Head of caudate nucleus (tissue), 42 donors: ENCODE data around the gene DYNLL2.
"Not testable (repeated sequence)": the region's sequence is repeated elsewhere in the genome, so short reads cannot be mapped to it uniquely, and the experiment has no call there.

Source experiments
- DNase-seq, 42 donors: peaks; one replicate each; pipeline versions ENCODE4 v3.0.0 to v3.0.0-alpha.2; 2020 to 2021; ENCODE audit warnings: mixed read lengths in 7 of 42
- intact Hi-C: fragments of 100-400 bp; cut with DNase I; formaldehyde crosslinking; loops from one replicate; pipeline ENCODE4 v1.15.0; 2022

DYNLL2 gene

DNA sequence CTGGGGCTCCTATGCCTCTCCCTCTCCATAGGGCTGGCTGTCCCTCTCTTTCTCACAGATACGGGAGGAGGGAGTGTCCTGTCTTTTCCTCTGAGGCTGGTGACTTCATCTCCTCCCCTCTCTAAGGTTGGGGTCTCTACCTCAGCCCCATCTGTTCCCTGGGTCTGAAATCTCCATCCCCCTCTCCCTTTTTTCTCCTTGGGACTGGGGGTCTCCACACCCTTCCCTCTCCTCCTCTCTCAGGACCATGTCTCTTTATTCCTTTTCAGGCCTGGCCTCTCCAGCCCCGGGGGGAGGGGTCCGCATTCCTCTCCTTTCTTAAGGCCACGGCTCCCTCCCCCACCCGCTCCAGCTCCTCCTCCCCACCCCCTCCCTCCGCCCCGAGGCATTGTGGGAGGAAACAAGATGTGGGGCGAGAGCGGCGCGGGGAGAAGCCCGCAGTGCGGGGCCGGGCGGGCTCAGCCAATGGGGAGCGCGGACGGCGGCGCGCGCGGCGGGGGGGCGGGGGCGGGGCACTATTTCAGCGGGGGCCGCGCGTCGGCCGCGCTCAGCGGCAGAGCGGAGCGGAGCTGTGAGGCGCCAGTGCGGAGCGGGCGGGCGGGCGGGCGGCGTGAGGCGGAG is at the start of gene DYNLL2:
Gene DYNLL2 (plus strand): TSS at position 550 of the 621 bp plus-strand sequence. CDS start 3,672 bp downstream, outside the sequence.
- peak; percentile 70 to 96 (median 91) for DNase-seq
- intact Hi-C loops = no loop called here

DNA sequence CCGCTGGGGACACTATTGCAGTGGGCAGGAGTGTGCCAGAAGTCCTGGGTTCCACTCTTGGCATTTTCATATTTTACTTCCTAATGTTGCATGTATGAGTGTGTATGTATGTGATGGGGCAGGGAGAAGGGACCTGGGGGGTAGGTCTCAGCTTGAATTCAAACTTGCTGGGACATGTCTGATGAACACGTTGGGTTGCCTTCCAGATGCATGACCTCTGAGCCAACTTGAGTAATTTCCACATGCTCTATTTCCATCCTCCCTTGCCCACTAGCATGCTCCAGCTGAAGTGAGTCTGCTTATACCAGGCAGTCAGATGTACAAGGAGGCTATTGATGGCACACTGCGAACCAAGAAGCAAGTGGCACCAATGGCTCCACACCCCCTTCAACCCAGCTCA is 43.2 kb upstream of the DYNLL2 start:
- no peak for DNase-seq
- intact Hi-C loops = no loop called here

DNA sequence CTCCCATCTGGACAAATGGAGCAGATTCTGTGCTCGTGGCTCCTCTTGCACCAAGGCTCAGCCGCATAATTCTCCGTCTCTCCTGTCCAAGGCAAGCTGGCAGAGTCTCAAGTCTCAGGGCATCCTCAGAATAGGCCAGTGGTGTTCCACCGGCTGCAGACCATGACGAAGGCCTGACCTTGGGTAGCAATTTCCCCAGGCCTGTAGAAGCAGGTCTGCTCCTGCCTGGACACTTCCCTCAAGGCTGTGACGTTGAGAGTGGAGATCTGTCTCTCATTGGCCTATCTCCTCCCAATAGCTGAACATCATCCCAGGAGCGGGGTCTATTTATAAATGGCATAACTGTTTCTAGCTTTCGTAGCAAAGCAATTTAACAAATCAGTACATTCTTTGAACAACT is 42.8 kb upstream of the DYNLL2 start:
- intact Hi-C loops = no loop called here
- DNase-seq = no peak

DNA sequence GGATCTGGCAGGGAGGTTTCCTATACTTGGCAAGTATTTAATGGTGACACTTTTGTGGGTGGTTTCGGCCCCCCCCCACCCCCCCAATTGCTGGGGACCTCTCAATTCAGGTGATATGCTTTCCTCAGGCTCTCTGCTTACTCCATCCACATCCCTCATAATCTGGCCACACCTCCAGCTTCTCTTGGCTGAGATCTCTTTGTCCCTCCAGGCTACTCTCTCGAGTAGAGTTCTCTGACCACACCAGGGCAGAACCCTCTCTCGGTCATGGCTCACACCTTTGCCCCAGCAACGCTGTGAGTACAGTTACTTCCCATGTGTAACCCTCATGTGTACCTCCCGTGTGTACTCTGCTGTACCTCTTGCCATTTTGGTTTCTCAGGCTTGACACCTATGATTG is 42.1 kb upstream of the DYNLL2 start:
- no peak for DNase-seq
- intact Hi-C loops = no loop called here

DNA sequence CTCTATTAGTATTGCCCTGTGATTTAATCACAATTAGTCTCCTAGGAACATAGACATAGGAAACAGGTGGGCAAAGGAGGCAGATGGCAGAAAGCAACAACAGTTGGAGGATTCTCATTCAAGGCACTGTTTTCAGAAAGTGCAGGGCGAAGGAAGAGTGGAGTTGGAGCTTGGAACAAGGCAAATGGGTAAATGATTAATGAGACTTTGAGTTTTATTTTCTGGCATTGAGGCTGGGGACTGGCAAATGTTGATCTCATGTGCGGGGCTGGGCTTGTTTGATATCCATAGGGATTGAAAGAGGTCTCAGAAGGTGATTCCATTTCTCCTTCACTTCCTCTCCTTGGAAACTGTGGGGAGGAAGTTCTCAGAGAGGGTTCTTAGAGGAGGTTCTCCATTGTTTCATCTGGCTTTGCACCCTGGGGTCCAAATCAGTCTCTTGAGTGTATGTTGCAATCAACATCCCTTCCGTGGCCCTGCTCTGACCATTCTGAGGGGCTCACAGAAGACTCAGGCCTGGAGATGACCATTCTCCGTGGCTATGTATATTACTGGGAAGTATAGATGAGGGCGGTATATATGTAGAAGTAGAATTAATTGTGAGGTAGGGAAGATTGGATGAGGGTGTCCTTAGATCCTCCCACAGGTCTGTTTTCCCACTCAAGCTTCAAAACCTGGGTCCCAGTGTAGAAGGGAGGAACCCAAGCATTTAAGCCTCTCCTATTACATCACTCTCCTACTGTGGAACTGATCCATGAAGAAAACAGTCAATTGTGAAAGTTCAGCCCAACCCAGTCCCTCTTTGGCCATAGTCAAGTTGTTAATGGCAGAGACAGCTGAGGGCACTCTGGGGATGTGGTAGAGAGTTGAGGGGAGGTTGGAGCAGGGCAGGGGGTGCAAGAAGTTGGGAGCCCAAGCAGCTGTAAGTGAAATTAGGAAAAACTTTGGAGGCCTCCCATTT is 39.7 kb upstream of the DYNLL2 start:
- intact Hi-C loops = no loop called here
- DNase-seq = no peak

DNA sequence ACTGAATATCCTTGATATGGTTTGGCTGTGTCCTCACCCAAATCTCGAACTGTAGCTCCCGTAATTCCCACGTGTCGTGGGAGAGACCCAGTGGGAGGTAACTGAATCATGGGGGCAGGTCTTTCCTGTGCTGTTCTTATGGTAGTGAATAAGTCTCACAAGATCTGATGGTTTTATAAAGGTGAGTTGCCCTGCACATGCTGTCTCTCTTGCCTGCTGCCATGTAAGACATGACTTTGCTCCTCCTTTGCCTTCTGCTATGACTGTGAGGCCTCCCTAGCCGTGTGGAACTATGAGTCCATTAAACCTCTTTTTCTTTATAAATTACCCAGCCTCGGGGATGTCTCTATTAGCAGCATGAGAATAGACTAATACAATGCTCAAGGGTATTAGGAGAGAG is 39.0 kb upstream of the DYNLL2 start:
- DNase-seq, intact Hi-C loops: not testable (repeated sequence)

DNA sequence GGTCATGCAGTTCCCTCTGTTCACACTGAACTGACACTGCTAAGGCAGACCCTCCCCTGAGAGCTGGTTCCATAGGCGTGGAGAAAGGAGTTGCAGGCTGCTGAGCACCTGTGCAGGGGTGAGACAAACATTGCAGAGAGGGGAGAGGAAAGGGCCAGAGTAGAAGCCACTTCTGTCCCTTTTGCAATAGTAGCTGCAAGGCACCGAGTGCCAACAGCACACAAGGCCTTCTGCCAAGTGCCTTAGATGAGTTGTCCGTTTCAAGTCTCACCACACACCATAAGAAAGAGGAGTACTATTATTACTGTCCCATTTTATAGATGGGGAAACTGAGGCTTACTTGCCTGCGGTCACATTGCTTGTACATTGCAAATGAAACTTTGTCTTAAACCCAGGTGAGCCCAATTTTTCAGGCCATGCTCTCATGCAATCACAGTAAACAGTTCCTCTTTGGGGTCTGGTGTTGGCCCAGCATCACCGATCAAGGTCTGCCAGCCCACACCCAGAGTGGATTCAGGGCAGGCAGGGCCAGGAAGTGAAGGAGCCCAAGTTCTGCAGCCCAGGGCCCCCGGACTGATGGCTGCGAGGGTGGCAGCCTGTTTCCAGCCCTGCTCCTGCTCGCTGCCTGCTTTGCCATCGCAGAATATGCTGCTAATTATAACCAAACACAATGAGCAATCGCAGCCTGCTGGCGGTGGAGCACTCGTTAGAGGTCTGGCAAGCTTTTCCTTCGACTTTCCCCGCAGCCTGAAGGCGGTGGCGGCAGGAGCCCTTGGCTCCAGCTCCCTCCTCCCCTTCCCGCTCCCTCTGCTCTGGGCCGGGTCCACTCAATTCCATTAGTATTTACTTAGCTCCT is 36.8 kb upstream of the DYNLL2 start:
- intact Hi-C loops = no loop called here
- DNase-seq = peak; percentile 16 to 88 (median 62)

DNA sequence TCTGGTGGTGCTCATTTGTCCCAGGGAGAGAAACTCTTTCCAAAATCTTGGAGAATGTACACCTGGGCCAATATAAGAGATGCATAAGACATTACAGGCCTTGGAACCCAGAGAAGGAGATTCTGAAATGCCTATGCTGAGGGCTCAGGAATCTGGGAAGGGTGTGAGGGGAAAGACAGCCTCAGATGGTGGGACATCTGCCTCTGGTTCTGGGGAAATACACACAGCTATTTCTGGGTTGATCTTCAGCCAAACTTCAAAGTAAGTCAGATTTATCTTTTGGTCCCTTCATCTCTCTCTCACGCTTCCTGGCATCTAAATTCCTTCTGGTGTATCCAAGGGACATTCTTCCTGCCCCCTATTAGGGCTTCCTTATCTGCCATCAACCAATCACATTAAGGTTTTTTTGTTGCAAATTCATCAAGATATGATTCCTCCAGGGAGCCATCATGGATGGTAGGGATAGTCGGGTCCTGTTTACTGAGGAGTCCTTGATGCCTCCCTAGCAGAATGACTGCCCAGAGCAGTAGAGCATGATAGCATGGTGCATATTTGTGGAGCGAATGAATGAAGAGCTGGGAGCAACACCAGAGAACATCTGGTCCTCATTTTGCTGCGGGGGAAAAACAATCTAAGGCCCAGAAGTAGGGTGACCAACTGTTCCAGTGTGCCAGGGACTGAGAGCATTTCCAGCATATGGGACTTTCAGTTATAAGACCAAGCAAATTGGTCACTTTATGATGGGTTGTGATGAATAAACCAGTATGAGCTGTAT is 35.7 kb upstream of the DYNLL2 start:
- intact Hi-C loops = no loop called here
- no peak for DNase-seq

DNA sequence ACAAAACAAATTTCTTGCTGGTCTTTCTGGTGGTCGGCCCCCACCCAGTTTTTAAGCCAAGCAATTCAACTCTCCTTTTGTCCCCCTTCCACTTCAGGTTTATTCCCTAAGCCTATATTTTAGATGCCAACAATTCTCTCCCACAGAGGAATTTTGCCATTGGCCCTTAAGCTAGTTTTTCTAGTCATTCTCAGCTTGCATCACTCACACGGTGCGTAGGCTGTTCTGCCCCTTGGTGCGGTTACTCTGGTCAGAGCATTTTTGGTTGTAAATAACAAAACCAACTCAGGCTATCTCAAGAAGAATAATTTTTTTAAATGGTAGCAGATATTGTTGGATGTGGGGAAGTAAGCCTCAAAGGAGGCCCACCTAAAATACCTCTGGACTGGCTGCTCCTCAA is 33.7 kb upstream of the DYNLL2 start:
- intact Hi-C loops = no loop called here
- DNase-seq = no peak

DNA sequence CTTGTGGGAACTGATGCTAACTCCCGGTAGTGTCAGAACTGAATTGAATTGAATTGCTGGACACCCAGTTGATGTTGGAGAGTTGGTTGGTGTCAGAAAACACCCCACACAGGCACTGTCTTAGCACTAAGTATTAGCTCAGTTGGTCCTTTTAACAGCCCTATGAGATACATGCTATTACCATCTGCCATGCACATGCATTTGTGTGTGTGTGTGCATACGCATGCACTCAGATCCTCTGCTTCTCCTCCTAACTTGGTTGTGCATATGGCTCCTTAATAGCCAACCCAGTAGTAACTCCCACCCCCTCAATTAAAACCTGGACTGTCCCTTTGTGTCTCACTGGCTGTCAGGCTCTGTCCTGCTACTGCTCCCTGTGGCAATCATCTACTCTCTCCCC is 32.3 kb upstream of the DYNLL2 start:
- intact Hi-C loops = no loop called here
- DNase-seq = no peak

DNA sequence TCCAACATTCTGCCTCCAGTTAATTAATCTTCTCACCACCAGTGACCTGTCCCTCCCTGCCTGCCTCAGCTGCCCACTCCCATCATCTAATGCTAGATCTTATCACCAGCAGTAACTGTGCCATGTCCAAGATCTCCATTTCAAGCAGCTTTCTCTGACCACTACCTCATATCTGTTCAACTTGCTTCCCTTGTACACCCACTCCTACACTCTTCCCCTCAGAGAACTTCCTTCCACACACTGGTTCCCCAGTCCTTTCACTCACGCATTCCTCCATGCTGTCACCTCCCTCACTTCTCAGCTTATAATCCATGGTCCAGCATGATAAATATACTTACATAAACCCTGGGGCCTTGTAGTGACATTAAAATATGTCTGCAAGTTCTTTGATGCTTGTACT is 31.8 kb upstream of the DYNLL2 start:
- intact Hi-C loops = no loop called here
- DNase-seq = no peak

DNA sequence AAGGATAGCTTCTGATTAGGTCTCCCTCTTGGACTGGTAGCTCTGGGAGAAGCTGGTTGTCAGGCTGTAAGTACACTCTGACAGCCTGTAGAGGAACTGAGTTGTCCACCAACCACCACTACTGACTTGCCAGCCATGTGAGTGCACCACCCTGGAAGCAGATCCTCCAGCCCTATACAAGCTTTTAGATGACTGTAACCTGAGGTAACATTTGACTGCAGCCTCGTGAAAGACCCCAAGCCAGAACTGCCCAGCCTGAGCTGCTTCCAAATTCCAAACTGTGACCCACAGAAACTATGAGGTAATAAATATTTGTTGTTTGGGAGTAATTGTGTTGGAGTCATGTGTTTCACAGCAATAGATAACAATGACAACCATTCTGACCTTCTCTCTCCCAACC is 30.8 kb upstream of the DYNLL2 start:
- intact Hi-C loops = no loop called here
- DNase-seq = no peak

DNA sequence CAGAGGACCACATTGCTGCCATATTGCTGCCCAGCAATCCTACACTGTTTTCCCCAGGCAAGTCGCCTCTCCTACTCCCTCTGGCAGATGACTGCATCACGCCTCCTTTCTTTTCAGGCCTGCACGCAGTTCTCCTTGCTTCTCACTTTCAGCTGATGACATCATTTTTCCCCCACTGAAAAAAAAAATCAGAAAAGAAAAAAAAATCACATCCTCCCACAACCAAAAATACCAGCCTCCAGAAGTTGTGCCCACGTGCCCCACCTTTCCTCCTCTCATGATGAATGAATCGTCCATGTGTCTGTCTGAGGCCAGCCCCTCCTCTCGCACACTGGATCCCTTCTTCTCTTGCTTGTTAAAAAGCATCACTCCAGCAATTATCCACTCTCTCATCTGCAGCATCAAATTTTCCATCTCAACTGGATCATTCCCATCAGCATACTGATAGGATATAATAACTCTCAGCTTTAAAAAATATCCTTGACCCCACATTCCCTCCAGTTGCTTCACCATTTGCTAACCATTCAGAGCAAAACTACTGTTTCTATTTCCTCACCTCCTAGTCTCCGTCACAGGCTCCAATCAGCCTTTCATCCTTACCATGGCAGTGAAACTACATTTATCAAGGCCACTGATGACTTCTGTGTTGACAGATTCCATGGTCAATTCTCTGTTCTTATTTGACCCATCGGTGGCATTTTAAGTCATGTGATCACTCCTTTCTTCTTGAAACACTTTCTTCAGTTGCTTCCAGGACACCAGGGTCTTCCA is 30.1 kb upstream of the DYNLL2 start:
- intact Hi-C loops = no loop called here
- peak; percentile 26 to 84 (median 60) for DNase-seq

DNA sequence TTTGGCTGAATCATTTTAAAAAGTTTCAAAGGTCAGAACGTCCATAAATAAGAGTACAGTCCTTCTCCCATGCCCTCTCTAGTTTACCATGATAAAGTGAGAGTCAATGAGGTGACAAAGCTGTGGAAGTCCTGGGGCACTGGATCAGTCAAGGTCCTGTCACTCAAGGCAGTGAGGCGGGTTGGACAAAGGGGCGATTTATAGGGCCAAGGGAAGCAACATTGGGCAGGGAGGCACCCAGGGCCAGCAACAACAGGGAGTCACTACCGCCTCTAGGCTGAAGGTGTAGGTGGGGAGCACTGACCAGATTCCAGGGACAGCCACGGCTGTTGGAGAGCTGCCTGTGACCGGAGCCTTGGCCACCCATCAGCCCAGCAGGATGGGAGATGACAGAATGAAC is 28.6 kb upstream of the DYNLL2 start:
- no peak for DNase-seq
- intact Hi-C loops = no loop called here

DNA sequence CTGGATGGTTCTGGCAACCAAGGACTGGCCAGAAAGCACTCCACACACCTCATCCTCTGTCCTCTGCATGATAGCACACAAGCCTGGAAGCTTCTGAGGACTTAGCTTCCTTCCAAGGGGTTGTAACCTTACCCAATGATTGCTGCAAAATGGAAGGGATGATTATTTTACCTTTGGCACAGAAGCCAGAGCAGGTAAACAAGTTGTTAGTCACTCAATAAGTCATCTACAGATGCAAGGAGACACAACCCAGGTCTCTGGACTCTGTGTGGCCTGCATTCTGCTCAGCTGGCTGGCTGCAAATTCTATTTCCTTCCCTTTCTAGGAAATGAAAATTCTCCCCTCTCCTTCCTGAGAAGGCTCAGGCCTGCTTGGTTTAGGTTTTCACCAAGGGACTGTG is 26.7 kb upstream of the DYNLL2 start:
- DNase-seq = no peak
- intact Hi-C loops = no loop called here

DNA sequence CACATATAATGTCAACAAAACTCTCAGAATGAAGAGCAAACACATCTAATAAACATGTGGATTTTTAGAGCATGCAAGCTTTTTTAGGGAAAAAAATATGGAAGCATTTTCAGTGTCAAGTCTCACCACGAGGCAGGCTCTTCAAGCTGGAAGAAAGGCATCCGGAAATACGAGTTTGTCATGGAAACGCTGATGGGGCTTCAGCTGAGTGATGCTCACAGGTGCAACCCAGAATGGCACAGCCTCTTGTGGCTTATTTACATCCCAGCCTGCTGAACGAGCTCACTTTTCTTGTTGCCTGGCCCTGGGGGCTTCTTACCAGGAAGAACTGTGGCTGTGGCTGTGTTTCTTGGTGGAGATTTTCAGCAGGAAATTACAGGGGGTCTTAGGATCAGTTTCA is 24.1 kb upstream of the DYNLL2 start:
- DNase-seq = no peak
- intact Hi-C loops = no loop called here

DNA sequence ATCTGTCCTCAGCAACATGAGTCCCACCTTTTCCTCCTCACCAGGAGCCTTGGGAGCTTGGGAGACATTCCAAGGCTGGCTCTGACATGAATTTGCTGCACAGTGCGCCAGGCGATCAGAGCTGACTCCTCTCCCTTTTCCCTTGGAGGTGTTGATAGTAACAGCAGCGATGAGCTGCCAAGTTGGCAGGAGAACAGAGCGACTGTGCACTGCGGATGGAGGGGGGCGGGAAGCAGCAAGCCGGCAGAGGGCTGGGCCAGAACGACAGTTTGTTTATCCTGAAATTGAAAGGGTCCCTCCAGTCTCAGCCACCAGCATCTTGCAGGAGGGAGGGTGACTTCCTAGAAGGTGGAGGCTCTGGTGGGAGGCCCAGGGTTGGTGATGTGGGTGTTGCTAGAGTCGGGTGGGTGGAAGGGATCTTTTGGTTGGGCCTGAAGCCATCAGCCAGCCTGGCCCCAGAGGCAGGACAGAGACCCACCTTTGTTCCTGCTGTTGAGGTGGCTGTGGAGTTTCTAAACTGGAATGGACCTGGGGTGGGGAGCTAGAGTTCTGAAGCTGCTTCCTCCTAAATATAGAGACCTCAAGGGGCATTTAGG is 22.5 kb upstream of the DYNLL2 start:
- peak in 40 of 42 donors; percentile 33 to 87 (median 59) for DNase-seq
- intact Hi-C loops = no loop called here

DNA sequence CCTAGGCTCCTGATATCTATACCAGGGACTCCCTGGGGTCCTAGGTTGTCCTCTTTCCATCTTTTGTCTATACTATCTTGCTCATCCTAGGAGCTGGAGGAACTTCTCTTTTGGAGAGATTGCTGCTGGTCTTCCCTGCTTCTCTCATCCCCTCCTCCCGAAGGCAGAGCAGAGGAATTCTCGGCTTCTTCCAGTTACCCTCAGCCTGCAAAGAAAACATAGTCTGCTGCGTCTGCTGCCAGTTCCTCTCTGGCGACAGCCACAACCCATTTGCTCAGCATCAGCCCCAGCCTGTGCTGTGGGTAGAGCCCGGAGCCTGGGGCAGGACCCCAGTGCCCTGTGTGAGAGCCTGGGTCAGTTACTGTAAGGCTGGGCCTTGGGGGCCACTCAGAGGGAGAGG is 21.5 kb upstream of the DYNLL2 start:
- intact Hi-C loops = no loop called here
- no peak for DNase-seq
